Glomerular visceral epithelial cell (primary cell): ENCODE data around the gene UBASH3A.

ENCODE experiments used
- DNase-seq: peaks from one replicate; pipeline ENCODE4 v3.0.0-alpha.2; 2016; ENCODE audit errors: extremely low spot score

Gene UBASH3A

DNA sequence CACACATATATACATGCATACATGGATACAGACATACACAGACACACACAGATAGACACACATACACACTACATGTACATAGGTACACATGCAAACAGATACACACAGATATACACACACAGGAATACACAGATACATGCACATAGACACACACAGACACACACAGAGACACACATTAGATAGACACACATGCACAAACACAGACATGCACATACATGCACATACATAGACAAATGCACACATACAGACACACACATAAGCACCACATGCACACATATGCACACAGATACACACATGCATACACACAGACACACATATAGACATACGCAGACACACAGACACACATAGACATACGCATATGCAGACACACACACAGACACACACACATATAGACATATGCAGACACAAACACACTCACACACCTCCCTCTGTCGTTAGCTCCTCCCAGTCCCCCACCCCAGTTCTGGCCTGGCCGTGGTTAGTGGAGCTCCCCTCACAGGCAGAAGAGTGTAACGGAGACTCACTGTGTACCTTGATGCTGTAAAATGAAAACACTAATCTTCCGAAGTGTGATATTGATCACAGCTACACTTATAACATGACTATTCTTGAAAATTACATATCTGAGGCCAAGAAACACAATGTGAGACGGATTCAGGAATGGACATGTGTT is 7.6 kb downstream of the UBASH3A start:
- DNase-seq: no peak

DNA sequence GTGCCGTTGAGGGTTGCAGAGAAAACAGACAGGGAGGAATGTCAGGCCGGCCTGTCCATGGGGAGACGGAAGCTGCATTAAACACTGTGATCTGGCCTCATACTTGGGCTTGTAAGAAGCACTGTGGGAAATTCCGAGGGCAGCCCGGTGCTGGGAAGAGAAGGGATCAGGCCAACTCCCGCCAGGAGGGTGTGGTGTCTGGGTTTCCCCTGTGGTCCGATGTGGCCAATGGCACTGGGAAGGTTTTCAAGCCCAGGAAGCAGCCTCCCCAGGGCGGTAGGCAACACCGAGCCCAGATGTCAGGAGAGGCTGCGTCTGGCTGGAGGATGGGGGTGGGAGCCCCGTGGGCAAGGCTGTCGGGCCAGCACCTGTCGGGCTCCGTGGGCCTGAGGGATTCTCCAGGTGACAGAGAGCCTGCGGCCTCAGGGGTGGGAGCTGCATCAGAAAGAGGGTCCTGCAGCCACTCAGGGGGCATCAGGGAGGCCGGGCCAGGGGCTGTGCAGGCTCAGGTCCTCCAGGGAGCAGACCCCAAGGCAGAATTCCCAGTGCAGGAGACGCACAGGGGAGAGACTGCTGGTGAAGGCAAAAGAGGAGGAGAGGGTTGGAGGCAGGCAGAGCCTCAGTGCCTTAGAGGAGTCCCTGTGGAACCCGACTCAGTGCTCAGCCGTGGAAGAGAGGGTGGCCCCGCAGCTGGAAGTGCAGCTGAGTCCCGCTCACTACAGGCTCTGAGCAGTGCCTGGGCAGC is 8.4 kb downstream of the UBASH3A start:
- DNase-seq: peak; percentile 26

DNA sequence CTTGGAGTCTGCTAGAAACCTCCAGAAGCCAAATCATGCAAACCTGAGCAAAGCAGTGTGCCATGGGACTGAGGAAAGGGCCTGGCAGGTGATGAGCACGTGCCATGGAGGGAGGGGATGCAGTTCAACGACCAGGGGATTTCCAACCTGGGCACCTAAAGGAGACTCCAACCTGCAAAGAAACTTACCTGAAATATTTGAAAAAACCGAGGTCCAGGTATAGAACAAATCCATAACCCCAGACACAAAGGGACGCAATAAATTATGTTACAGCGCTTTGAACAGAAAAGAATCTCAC is 8.9 kb downstream of the UBASH3A start:
- DNase-seq: no peak

DNA sequence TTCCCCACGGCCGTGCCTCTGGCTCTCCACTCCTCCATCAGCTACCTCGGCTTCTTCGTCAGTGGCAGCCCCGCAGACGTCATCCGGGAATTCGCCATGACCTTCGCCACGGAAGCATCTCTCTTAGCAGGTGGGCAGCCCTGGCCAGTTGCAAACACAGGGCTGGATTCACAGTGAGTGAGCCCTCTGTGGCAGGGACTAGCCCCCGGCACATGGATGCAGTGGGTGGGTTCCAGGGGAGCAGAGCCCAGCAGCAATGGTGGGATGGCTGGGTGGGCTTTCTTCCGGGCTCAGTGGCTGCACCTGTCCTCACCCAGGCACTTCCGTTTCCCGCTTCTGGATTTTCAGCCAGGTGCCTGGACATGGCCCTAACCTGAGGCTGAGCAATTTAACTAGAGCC is 9.4 kb downstream of the UBASH3A start:
- no peak for DNase-seq

DNA sequence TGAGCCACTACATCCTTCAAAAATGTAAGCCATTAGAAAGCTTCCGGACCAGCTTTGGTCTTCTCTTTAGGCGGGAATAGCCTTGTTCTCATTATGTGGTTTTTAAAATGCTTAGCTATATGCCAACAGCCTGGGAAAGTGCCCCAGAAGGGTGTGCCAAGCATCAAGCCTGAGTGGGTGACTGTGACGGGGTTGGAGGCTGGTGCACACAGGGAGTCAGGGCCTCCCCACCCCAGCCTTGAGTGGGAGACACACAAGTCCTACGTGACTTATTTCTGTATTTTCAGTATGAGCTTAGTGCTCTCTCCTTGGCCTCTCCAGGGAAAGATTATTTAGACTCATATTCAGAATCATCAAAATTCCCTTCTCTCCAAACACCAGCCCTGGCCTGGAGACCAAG is 9.8 kb downstream of the UBASH3A start:
- no peak for DNase-seq

DNA sequence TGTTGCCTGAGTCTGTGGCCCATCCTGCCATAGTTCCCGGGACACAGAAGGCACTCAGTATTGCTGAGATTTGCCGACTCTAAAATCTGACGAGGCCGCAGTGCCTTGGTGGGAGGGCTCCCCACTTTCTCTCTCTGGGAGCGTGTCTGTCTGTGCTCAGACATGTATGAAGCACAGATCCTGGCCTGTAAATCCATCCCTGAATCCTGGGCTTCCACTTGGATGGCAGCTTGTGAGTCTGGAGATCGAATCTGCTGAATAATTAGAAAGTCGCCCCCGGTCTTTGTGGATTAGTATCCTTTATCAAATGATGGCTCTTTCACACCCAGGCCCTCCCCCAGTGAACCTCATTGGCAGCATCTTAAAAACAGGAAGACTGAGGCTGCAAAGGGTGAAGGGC is 10.4 kb downstream of the UBASH3A start:
- DNase-seq: no peak

DNA sequence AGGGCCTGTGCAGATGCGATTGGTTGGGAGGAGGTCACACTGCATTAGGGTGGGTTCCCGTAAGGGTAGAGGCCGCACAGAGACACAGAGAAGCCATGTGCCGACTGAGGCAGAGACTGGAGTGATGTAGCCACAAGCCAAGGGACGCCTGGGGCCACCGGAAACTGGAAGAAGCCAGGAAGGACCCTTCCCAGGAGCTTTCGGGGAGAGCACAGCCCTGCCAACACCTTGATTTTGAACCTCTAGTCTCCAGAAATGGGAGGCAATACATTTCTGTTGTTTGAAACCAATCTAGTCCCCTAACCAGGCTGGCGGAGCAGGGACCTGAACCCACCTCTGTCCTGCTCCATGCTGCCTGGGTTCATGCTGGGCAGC is 10.8 kb downstream of the UBASH3A start:
- DNase-seq: no peak

DNA sequence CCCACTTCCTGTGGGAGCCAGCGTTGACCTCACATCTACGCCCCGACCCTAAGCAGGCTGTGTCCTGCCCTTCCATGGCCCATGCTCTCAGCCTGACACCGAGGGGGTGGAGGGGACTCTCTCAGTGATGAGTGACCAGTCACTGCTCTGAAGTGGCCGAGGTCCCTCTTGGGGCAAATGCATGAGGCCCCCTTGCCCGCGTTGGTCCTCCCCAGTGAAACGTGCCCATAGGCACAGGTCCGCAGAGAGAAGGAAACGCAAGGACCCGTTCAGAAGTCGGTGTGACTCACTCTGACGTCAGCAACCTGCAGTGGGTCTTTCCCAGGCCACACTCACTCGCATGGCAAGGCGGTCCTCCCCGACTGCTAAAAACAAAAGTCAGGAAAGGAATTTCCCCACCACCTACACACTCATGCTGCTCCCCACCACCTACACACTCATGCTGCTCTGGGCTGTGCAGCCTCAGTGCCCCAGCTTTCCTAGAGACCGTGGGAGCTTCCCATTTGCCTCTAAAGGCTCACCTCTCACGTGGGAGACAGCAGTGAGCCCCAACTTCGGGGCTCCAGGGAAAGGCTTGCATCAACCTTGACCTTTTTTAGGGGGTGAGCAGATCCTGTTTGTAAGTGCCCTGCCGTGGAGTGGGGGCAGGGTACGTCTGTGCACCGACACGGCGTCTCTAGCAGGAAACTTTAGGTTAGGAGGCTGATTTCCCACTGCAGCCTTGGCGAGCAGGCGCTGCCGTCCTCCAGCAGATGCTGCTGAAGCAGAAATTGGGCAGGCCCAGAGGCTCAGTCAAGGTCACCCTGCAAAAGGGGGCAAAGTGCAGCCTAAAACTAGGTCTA is 11.4 kb downstream of the UBASH3A start:
- peak; percentile 86 for DNase-seq

DNA sequence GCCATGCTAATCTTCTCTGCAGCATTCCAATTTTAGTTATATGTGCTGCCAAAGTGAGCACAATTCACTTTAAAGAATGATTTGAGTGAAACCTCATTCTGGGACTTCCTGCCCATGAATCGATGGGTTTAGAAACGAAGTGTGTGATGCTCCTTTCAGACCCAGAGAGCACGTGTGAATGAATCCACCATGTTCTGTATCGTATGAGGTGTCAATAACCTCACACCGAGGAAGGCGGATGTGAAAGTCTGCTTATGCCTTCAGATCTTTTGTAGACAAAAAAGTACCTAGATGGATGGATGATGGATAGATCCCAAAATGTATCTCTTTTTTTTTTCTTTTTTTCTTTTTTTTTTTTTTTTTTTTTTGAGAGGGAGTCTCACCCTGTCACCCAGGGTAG is 13.8 kb downstream of the UBASH3A start:
- DNase-seq: no peak

DNA sequence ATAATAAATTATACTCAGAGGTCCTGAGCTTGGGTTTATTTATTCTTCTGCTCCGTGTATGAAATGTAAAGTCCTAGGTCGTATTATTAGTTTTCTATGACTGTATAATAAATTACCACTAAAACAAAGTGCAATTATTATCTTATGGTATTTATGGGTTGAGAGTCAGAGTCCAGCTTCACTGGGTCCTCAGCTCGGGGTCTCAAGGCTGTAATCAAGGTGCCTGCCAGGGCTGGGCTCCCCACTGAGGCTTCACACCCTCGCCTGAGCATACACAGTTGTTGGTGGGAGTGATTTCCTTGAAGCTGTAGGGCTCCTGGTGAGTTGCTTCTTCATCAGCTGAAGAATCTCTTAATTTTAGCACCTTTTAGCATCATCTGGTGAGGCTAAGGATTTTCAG is 15.2 kb downstream of the UBASH3A start:
- no peak for DNase-seq

DNA sequence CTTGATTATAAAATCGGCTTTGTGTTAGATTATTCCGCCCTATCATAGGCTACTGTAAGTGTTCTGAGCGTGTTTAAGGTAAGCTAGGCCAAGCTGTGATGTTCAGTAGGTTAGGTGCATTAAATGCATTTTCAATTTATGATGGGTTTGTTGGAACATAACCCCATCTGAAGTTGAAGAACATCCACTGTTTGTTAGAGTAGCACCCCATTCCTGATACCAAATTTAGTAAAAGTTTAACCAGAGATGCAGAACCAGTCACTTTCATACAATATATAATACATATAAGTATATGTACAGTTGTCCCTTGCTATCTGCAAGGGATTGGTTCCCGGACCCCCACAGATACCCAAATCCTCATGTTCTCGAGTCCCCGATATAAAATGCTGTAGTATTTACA is 16.1 kb downstream of the UBASH3A start:
- no peak for DNase-seq

DNA sequence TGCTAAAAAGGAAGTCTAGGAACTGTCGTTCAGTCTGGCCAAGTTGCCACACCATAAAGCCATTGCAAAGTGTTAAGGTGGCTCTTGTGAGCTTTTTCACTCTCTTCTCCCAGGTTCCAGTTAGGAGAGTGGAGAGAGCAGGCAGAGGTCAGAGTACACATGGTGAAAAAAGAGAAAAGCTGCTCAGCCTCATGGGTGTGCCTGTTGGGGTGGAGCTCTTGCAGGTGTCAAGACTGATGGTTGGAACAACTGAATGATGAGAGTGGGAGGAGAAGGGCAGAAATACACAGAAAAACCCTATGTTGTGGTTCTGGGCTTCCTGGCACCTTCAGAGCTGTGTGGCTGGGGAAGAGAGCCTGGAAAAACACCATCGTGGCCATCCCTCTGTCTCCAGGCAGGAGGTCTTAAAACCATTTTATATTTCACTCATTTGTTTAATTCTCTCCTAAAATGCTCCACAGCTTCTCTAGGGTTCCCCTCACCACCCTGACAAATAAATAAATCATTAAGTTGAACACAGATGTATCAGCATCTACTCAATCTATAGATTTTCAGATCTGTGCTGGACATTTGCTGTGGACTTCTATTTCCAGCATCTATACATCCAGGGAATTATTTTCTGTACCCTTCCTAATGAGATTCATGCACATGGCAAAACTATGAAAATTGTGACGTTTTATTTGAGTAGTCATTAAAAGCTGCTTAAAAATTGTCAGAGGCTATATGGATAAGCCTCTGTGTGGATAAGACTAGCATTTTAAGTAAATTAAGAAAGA is 17.5 kb downstream of the UBASH3A start:
- no peak for DNase-seq

DNA sequence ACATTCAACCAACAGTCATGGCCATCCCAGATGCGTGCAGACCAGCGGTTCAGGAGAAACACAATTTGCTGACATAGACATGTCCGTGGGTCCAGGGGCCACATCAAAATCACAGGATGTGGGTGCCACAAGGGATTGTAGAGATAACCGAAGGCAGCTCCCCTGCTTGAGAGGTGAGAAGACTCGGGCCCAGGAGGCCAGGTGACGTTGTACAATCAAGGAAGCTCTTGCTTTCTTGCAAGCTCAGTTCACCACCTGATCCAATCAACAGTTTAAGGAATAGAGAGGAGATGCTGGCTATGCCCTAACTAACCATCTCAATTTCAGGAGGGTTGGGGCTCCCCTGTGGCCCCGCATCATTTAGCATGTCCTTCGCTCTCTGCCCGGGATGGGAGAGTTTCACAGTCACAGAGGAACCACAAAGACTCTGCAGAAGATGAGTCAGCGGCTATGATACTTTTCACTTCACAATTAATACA is 19.5 kb downstream of the UBASH3A start:
- no peak for DNase-seq

DNA sequence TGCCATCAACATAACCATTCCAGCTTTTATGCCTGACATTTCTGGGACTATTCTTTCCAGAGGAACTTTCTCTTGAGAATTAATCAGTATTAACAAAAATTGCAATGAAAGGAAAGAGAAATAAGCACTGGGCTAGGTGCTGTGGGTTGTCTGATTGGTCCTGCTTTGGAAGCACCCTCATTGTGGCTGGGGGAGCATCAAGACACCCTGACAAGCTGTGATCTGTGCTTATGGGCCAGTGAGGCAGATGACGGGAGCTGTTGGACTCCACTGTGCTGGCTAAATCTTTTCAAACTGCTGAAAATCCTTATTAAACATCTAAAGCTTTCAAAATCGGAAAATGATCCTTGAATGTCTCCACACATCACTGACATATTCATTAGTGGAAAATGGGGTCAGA is 20.0 kb downstream of the UBASH3A start:
- DNase-seq: no peak

DNA sequence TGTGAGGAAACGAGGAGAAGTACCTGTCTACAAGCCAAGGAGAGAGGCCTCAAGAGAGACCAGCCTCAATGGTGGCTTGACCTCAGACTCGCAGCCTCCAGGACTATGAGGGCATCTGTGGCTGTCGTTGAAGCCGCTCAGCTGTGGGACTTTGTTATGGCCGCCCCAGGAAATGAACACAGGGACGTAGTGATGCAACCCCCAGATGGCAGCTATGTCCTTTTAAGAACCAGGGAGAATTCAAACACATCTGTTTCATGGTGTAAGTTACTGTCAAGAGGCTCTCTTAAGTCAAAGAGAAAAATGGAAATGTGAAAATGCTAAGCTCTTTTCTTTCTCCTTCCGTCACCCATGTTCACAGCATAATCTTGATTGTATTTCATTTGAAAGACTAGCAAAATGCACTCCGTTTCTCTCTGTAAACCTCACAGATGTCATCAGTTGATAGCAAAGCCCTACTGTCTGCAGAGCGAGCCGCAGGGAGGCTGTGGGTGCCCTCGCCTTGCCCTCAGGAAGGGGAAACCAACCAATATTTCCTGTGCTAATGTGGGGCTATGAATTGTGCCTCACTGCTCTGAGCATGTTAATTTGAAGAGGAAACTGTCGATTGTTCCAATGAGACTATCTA is 21.3 kb downstream of the UBASH3A start:
- no peak for DNase-seq

DNA sequence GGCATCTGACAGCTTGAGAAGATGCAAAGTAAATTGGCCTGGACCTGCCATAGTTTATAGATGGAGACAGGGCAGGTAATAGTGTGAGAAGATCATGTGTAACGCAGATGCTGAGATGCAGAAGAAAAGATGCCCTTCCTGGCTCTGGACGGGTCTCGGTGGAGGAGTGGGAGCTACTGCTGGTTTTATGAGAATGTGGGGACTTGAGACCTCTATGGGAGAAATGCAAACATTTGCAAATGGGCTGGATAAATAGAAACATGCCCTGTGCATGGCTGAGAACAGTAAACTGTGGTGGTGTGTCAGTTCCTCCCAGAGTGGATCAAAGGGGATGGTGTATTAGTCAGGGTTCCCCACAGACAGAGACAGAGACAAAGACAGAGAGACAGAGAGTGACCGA is 21.9 kb downstream of the UBASH3A start:
- no peak for DNase-seq

DNA sequence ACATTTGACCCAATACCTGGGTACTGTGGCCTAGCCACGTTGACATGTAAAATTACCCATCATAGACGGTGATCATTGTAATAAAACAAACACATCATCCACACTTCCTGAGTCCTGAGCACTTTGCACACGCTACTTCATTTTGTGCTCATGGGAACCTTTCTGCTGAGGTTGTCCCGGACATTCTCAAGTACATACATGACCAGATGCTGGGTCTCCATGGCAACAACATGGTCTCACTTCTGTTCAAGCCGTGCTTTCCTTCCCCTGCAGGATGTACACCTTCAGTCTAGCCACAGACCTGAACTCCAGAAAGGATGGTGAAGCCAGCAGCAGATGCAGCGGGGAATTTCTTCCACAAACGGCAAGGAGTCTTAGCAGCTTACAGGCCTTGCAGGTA is 22.7 kb downstream of the UBASH3A start:
- no peak for DNase-seq

DNA sequence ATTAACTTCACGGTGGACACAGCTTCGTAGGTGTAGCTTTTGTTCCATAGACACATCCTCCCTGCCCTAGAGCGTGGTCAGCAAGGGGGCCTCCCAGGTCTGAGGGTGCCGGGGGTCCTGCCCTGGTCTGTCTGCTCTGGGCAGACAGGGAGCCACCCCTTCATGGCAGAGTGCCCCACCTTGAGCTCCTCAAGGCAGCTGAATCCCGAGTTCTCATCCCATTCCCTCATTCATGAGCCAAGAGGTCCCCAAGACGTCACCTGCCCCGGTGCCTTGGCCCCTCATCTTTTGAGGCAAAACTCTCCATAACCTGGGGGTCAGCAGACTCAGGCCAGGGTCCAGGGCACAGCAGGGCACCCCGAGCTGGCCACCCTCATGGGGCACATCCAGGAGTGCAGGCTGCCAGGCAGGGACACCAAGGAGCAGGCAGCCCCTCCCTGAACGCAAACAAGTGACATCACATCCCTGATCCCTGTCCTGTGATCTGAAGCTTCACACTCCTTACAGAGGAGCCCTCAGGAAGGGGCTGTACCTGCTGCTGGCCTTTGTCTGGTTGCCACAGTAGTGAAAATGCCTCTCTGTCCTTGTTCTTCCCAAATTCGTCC is 23.3 kb downstream of the UBASH3A start:
- no peak for DNase-seq

DNA sequence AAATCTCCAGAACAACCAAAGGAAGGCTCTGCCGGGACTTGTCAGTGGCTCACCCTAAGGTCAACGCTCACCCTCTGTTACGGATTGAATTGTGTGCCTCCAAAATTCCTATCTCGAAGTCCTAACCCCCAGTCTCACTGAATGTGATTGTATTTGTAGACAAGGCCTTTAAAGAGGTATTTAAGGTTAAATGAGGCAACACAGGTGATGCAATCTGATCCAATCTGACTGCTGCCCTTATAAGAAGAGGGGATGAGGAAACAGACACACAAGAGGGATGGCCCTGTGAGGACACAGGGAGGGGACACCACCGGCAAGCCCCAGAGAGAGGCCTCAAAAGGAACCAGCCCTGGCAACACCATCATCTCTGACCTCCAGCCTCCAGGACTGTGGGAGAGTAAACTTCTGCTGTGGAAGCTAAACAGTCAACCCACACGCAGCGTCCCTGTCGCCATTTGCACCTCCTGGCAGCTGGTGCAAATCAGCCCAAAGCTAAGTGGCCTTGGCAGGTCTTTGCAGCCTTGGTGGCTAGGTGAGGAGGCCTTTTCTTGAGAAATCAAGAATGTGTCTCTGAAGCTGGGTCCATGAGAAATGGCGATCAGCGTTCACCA is 24.2 kb downstream of the UBASH3A start:
- DNase-seq: no peak

DNA sequence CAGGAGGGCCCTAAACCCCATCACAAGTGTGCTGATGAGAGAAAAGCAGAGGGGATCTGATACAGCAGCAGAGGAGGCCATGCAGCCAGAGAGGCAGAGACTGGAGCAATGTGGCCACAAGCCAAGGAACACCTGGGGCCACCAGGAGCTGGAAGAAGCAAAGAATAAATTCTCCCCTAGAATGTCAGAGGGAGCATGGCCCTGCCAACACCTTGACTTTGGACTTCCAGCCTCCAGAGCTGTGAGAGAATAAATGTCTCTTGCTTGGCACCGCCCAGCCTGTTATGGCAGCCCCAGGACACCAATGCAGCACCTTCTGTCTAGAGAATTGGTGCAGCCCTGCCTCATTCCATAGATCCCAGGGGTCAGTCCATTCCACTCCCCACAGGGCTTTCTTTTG is 25.3 kb downstream of the UBASH3A start:
- no peak for DNase-seq

DNA sequence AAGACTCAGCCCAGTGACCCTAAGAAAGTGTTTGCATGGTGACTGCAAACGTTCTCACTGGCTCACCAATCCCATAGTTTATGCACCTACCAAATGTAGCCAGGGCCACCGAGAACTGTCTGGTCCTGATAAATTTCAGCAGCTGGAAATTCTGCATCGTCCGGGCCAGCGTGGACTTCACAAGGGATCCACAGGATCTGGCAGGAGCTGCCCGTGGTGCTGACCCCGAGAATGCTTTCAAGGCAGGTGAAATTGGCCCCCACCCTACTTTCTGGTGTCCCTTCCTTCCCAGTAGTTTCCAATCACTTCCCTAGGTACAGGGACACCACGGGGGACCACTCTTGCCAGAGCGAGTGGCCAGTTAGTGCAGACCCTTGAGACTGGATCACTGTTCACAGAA is 26.2 kb downstream of the UBASH3A start:
- DNase-seq: no peak
